Hypothalamus (tissue), 51 donors: ENCODE data around the gene SELENOM.
"Not testable (repeated sequence)": the region's sequence is repeated elsewhere in the genome, so short reads cannot be mapped to it uniquely, and the experiment has no call there.

Experiments used
- DNase-seq, 51 donors: peaks; one replicate each; lab custom pipeline; 2025; lab: John Stamatoyannopoulos, UW

Gene SELENOM

GRCh38 chr22:31134688-31135087, 27.3 kb upstream of the SELENOM start:
- DNase-seq, result no peak

GRCh38 chr22:31133911-31134310, 26.5 kb upstream of the SELENOM start:
- DNase-seq, result no peak

- no peak for DNase-seq
These were observed 23.5 kb upstream of the SELENOM start for GRCh38 chr22:31130873-31131272.

- no peak for DNase-seq
These were observed 20.8 kb upstream of the SELENOM start for GRCh38 chr22:31128156-31128555.

- DNase-seq, result no peak
These were observed 19.9 kb upstream of the SELENOM start for GRCh38 chr22:31127181-31127772.

- no peak for DNase-seq
These were observed 19.5 kb upstream of the SELENOM start for GRCh38 chr22:31126869-31127175.

- no peak for DNase-seq
These were observed 18.9 kb upstream of the SELENOM start for GRCh38 chr22:31126128-31126868.

GRCh38 chr22:31125521-31126117, 18.3 kb upstream of the SELENOM start:
- no peak for DNase-seq

GRCh38 chr22:31124811-31125465, 17.6 kb upstream of the SELENOM start:
- DNase-seq, result no peak

- no peak for DNase-seq
These were observed 16.9 kb upstream of the SELENOM start for GRCh38 chr22:31124290-31124689.

- DNase-seq, result no peak
These were observed 15.9 kb upstream of the SELENOM start for GRCh38 chr22:31123292-31123602.

GRCh38 chr22:31122532-31123291, 15.3 kb upstream of the SELENOM start, which contains the start of gene INPP5J:
INPP5J (plus strand) TSS chr22:31122966; CDS start chr22:31123015, 49 bp downstream.
- DNase-seq, result peak in 25 of 51 donors; percentile 12 to 62 (median 31)

GRCh38 chr22:31122196-31122531, 14.8 kb upstream of the SELENOM start:
- DNase-seq, result no peak

GRCh38 chr22:31121403-31121802, 14.0 kb upstream of the SELENOM start:
- DNase-seq, result no peak

- DNase-seq, result no peak
These were observed 13.3 kb upstream of the SELENOM start for GRCh38 chr22:31120642-31121041.

GRCh38 chr22:31120230-31120629, 12.9 kb upstream of the SELENOM start:
- no peak for DNase-seq

GRCh38 chr22:31119026-31119717, 11.8 kb upstream of the SELENOM start:
- DNase-seq, result no peak

GRCh38 chr22:31118046-31118820, 10.9 kb upstream of the SELENOM start:
- no peak for DNase-seq

GRCh38 chr22:31112547-31113091, 5.3 kb upstream of the SELENOM start:
- DNase-seq, result not testable (repeated sequence)

- no peak for DNase-seq
These were observed 488 bp upstream of the SELENOM start for GRCh38 chr22:31107894-31108218.
